ENCODE data around the gene SLC22A2.

DNA sequence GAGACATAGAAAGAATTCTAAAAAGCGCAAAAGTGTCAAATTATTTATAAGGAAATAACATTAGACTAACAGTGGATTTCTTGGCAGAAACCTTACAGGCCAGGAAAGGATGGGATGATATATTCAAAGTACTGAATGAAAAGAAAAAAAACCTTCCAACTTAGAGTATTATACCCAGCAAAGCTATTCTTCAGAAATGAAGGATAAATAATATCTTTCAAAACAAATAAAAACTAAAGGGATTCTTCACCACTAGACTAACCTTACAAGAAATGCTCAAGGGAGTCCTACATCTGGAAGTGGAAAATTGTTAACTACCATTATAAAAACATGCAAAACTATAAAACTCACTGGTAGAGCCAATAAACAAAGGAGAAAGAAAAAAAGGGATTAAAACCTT lies 65.8 kb downstream of the SLC22A2 start:
- TF ChIP-seq, protein P1, sequence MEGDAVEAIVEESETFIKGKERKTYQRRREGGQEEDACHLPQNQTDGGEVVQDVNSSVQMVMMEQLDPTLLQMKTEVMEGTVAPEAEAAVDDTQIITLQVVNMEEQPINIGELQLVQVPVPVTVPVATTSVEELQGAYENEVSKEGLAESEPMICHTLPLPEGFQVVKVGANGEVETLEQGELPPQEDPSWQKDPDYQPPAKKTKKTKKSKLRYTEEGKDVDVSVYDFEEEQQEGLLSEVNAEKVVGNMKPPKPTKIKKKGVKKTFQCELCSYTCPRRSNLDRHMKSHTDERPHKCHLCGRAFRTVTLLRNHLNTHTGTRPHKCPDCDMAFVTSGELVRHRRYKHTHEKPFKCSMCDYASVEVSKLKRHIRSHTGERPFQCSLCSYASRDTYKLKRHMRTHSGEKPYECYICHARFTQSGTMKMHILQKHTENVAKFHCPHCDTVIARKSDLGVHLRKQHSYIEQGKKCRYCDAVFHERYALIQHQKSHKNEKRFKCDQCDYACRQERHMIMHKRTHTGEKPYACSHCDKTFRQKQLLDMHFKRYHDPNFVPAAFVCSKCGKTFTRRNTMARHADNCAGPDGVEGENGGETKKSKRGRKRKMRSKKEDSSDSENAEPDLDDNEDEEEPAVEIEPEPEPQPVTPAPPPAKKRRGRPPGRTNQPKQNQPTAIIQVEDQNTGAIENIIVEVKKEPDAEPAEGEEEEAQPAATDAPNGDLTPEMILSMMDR (IDR thresholded peaks at IDR 0.05), result no peak
- no peak for TF ChIP-seq EZH2 (IDR thresholded peaks at IDR 0.05)
